Measurements from ENCODE around the gene TBC1D4. TPM values are rescaled to one million over a fixed set of nuclear protein-coding genes. Genes with fewer than 3 reads are reported as not detected.

TBC1D4 gene
- total RNA-seq, 1 experiment from 2014 or later: 19.5 TPM

DNA sequence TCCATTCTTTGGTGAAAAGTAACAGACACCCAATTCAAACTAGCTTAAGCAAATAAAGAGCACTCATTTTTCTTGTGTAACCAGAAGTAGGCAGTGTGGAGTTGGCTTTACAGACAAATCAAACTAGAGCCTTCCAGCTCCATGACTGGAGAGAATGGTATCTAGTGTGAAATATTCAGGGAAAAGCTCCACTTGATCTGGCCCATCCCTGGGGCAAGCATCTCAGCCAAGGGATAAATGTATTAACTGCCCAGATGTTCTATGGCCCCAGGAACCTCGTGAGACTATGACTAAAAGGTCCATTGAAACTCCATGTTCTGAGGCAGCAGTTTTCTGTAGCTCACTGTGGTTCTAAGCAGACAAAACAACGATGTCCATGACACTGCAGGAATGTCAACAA lies 49.9 kb downstream of the TBC1D4 start:
- H3F3A ChIP-seq (ENCODE audit: insufficient read depth, low read depth): no peaks in the 10 kb centered on the region
- POLR2A ChIA-PET (ENCODE audit: unreplicated experiment): no interaction called here

DNA sequence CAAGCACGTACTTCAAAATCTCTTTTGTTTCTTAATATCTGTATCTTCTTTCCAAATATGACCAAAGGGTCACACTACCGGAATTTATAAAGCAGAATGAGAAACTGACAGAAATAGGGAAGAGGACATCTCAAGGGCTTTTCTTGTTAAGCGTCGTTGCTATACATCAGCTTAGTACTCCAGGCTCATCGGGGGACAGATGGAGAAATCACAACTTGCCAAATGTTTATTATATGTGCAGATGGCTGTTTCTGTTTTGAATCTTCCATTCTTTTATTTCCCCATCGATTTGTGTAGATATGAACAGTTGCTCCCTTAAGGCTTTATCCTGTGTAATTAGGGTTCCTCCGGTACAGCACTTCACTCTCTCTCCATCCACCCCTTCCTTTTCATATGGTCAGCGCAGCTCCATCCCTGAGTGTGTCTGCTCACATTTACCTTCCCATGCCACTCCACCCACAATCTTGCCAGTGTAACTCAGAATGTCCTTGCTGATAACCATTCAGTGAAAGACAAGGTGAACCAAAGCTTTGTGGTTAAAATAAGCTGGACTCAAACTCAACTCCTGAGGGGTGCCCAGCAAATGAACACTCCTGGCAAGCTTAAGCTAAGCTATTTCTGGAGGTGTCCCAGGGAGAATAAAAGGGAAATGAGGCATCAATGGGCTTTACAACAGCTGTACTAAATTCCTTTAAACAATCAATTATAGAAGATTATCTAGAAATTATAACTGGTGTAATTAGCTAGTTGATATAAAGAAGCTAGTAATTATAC lies 51.3 kb downstream of the TBC1D4 start:
- ChIA-PET CTCF (interaction anchor here (0.7 kb wide), 1 partner anchor 174 kb away, joined by 3 read pairs; no protein-coding TSS in a partner anchor), POLR2A (ENCODE audit: unreplicated experiment) (no interaction called here)
- Histone ChIP-seq H3K79me2 (ENCODE audit: low read depth) (0 out of 2 replicates have a peak, but pooled peaks cover 4% of the 10 kb centered on the region), H3K27me3 (ENCODE audit: insufficient read depth, low read depth) (no peaks in the 10 kb centered on the region), H3K4me3 (no peak overlapping the region), H3K4me1 (replicated peaks; ENCODE audit: insufficient read depth) (0 out of 2 replicates have a peak, but pooled peaks cover 6% of the 10 kb centered on the region), H3F3A (ENCODE audit: insufficient read depth, low read depth) (no peaks in the 10 kb centered on the region), H3K9me2 (ENCODE audit: insufficient read depth) (no peaks in the 10 kb centered on the region), H4K20me1 (ENCODE audit: insufficient read depth) (no peaks in the 10 kb centered on the region), H3K9me3 (ENCODE audit: insufficient read depth, low read depth) (no peaks in the 10 kb centered on the region), H3K36me3 (ENCODE audit: low read depth) (no peaks in the 10 kb centered on the region), H2AFZ (no peak overlapping the region), H3K27ac (no peak overlapping the region), H3K4me2 (no peak overlapping the region)
- intact Hi-C loops (cut with micrococcal nuclease; ENCODE audit: unreplicated experiment): no loop called here
- BruUV-seq (replicated peaks): no TSS peak
- TF ChIP-seq, protein P1, sequence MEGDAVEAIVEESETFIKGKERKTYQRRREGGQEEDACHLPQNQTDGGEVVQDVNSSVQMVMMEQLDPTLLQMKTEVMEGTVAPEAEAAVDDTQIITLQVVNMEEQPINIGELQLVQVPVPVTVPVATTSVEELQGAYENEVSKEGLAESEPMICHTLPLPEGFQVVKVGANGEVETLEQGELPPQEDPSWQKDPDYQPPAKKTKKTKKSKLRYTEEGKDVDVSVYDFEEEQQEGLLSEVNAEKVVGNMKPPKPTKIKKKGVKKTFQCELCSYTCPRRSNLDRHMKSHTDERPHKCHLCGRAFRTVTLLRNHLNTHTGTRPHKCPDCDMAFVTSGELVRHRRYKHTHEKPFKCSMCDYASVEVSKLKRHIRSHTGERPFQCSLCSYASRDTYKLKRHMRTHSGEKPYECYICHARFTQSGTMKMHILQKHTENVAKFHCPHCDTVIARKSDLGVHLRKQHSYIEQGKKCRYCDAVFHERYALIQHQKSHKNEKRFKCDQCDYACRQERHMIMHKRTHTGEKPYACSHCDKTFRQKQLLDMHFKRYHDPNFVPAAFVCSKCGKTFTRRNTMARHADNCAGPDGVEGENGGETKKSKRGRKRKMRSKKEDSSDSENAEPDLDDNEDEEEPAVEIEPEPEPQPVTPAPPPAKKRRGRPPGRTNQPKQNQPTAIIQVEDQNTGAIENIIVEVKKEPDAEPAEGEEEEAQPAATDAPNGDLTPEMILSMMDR (conservative IDR thresholded peaks at IDR 0.05): no peak
- no peak for TF ChIP-seq EZH2 (IDR thresholded peaks at IDR 0.05; ENCODE audit: low read depth)
- DNase-seq: no peak

More for the DNA sequence above, 49.9 kb downstream of the TBC1D4 start:
- BruUV-seq (replicated peaks): no TSS peak
- Histone ChIP-seq H3K9me3 (ENCODE audit: insufficient read depth, low read depth) (no peaks in the 10 kb centered on the region), H2AFZ (no peak overlapping the region), H3K36me3 (ENCODE audit: low read depth) (no peaks in the 10 kb centered on the region), H3K4me3 (no peak overlapping the region), H3K4me2 (no peak overlapping the region), H3K79me2 (ENCODE audit: low read depth) (0 out of 2 replicates have a peak, but pooled peaks cover 7% of the 10 kb centered on the region), H3K4me1 (replicated peaks; ENCODE audit: insufficient read depth) (0 out of 2 replicates have a peak, but pooled peaks cover 6% of the 10 kb centered on the region), H4K20me1 (ENCODE audit: insufficient read depth) (no peaks in the 10 kb centered on the region), H3K9me2 (ENCODE audit: insufficient read depth) (no peaks in the 10 kb centered on the region), H3K27ac (no peak overlapping the region), H3K27me3 (ENCODE audit: insufficient read depth, low read depth) (no peaks in the 10 kb centered on the region)
- CTCF ChIA-PET: no interaction called here
- no peak for DNase-seq
- TF ChIP-seq, protein P1 (conservative IDR thresholded peaks at IDR 0.05): no peak
- TF ChIP-seq EZH2 (IDR thresholded peaks at IDR 0.05; ENCODE audit: low read depth): no peak
- intact Hi-C loops (cut with micrococcal nuclease; ENCODE audit: unreplicated experiment): no loop called here

DNA sequence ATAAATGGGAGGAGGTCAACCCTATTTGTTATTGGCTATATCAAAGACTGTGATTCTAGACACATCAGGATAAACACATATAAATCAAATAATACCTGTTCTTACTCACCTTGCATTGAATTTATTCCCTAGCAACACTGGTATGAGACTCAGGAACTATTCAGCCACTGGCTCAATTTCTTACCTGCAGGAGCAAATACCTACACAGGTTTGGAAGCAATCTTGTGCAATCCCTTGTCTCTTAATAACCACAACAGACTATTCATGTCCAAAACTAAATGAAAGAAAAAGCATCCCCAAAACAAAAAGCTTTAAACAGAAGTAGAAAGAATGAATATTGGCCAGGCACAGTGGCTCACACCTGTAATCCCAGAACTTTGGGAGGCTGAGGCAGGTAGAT lies 55.5 kb downstream of the TBC1D4 start:
- no peak for DNase-seq
- no peak overlapping the region for H3K27ac ChIP-seq
- TF ChIP-seq, protein P1 (conservative IDR thresholded peaks at IDR 0.05): no peak
- no peak for TF ChIP-seq EZH2 (IDR thresholded peaks at IDR 0.05; ENCODE audit: low read depth)
- H3F3A ChIP-seq (ENCODE audit: insufficient read depth, low read depth): no peaks in the 10 kb centered on the region
- H3K9me3 ChIP-seq (ENCODE audit: insufficient read depth, low read depth): no peaks in the 10 kb centered on the region
- H3K79me2 ChIP-seq (ENCODE audit: low read depth): peaks cover 14% of the 10 kb centered on the region
- H3K9me2 ChIP-seq (ENCODE audit: insufficient read depth): no peaks in the 10 kb centered on the region
- no peaks in the 10 kb centered on the region for H3K4me1 ChIP-seq (replicated peaks; ENCODE audit: insufficient read depth)
- H3K36me3 ChIP-seq (ENCODE audit: low read depth): no peaks in the 10 kb centered on the region
- H3K4me2 ChIP-seq: no peak overlapping the region
- H3K27me3 ChIP-seq (ENCODE audit: insufficient read depth, low read depth): no peaks in the 10 kb centered on the region
- H2AFZ ChIP-seq: no peak overlapping the region
- no peaks in the 10 kb centered on the region for H4K20me1 ChIP-seq (ENCODE audit: insufficient read depth)
- H3K4me3 ChIP-seq: no peak overlapping the region
- intact Hi-C loops (cut with micrococcal nuclease; ENCODE audit: unreplicated experiment): no loop called here
- ChIA-PET POLR2A (ENCODE audit: unreplicated experiment) (no interaction called here), CTCF (no interaction called here)
- BruUV-seq (replicated peaks): no TSS peak
